ENCODE measurements around the gene RFC4. TPM values are rescaled to one million over a fixed set of nuclear protein-coding genes. Genes with fewer than 3 reads are reported as not detected.
A peak's percentile ranks its signal among the peaks of the same experiment; 100 is the strongest.
"Not testable (repeated sequence)": the region's sequence is repeated elsewhere in the genome, so short reads cannot be mapped to it uniquely, and the experiment has no call there.

Gene RFC4
- total RNA-seq, 1 experiment from 2014 or later: 74.0 TPM

- in situ Hi-C loops (cut with HindIII; ENCODE audit: low pct_unique_long_range_greater_than_20kb, low sequenced_read_pairs): no loop called here
- peak; percentile 10 for DNase-seq (ENCODE audit: low read depth)
Observed at GRCh38 chr3:186826410-186826975, 20.2 kb upstream of the RFC4 start.

DNA sequence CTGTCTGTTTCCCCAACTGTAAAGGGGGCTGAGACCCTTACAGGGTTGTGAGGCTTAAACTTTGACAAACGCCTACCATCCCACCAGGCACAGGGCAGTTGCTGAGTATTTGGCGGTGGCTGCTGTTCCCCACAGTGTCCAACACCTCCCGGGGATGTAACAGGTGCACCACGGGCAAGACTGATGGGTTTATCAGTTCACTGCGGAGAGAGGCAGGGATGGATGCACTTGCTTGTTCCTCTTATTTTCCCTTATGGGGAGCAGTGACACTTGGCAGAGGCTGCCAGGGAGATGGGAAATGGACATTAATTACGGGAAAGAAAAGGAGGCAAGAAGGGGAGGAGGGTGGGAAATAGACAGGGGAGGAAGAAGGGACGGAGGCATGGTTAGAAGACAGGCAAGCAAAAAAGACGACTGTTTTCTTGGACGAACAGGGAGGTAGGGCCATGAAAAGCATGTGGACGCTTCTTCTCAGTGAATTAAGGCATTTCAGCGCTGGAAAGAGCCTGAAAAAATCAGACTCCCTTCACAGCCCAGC is 19.7 kb upstream of the RFC4 start:
- in situ Hi-C loops (cut with HindIII; ENCODE audit: low pct_unique_long_range_greater_than_20kb, low sequenced_read_pairs): no loop called here
- no peak for DNase-seq (ENCODE audit: low read depth)

DNA sequence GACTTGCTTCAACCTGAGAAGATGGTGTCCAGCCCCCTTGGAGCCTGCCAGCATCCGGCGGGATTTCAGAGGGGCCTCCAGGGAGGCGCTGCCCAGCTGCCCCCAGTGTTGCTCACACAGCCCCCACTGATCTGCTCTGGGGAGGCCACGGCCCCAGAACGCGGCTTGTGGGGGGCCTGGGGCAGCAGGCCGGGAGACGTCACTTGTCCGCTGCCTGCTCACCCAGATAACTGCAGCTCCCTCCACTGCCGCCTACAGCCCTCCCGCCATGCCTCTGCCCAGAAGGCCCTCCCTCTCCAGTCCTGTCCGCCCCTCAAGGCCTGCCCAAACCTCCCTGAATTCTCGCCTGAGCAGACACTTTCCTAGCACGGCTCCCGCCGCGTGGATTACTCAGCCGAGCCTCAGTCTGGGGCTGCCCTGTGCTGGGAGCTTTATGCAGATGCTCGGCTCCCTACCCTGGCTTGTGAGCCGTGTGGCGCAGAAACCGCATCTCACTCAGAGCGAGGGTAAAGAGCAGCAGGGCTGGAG is 19.1 kb upstream of the RFC4 start:
- DNase-seq (ENCODE audit: low read depth): no peak
- in situ Hi-C loops (cut with HindIII; ENCODE audit: low pct_unique_long_range_greater_than_20kb, low sequenced_read_pairs): no loop called here

DNA sequence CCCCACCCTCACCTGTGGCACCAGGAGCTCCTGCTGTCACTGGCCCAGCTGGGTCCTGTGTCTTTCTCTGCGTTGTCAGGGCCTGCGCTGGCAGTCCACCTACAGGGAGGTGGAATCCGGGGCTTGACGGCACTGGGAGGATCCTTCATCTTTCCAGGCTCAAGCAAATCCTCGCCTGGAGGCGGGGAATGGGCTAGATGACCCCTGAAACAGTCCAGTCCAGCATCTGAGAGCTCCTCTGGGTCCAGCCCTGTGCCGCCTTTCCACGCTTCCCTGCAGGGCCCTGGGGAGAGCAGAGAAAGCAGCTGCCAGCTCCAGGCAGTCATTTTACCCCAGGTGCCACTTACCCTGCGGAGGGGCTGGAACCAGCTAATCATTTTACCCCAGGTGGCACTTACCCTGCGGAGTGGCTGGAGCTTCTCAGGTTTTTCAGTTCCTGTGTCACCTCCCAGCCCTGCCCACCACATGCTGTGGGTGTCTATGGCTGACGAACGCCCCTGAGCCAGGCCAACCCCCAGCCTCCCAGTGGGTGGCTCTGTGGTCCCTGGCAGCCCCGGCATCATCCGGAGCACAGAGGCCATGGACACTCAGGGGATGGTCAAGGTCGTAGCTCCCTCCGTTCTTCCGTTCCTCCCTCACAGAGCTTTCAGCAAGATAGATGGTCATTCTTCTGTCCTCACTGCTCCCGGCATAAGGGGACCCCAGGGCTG is 18.3 kb upstream of the RFC4 start:
- in situ Hi-C loops (cut with HindIII; ENCODE audit: low pct_unique_long_range_greater_than_20kb, low sequenced_read_pairs): no loop called here
- DNase-seq (ENCODE audit: low read depth): no peak

- DNase-seq (ENCODE audit: low read depth): peak; percentile 42
- in situ Hi-C loops (cut with HindIII; ENCODE audit: low pct_unique_long_range_greater_than_20kb, low sequenced_read_pairs): no loop called here
Observed at GRCh38 chr3:186823386-186823785, 17.1 kb upstream of the RFC4 start.

DNA sequence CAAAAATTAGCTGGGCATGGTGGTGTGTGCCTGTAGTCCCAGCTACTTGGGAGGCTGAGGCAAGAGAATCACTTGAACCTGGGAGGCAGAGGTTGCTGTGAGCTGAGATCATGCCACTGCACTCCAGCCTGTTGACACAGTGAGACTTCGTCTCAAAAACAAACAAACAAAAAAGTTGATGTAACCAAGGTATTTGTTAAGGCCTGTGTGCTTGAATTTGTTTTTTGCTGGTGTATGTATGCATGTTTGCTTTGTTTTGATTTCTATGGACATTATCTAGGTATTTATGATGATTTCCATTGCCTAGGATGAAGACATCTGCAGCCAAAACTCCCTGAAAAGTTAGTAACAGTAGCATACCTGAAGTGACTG is 16.1 kb upstream of the RFC4 start:
- DNase-seq (ENCODE audit: low read depth); in situ Hi-C loops (cut with HindIII; ENCODE audit: low pct_unique_long_range_greater_than_20kb, low sequenced_read_pairs): not testable (repeated sequence)

DNA sequence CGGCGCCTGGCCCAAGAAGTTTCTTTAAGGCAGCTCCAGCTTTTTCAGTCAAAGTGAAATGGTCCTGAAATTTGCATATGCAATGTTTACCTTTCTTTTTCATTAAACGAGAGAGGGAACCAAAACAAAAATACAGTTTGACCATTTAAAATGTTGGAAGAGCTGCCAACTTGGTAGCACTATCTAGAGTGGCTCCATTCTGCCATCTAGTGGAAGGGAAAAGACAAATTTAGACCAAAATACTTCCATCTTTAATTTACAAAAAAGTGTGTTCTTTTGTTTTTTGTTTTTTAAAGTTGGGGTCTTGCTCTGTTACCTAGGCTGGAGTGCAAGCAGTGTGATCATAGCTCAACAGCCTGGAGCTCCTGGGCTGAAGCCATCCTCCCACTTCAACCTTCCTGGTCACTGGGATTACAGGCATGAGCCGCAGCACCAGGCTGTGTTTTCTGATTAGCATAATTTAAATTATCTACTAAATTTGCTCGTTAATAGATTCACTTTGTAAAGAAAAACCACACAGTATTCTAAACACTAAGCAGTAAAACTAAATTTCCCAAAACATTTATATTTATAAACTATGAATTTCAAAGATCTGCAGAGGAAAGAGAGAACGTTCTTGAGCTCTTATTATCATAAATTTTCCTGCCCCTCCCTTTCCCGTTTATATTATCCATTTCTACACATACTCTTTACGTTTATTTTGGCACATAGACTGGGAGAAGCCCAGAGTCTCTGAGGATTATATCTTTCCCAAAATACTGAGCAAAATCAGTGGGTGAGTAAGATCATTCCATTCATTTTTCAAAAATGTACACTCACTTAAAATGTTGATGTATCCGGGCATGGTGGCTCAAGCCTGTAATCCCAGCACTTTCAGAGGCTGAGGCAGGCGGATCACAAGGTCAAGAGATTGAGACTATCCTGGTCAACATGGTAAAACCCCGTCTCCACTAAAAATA is 15.4 kb upstream of the RFC4 start:
- DNase-seq (ENCODE audit: low read depth): peak; percentile 28
- in situ Hi-C loops (cut with HindIII; ENCODE audit: low pct_unique_long_range_greater_than_20kb, low sequenced_read_pairs): no loop called here

DNA sequence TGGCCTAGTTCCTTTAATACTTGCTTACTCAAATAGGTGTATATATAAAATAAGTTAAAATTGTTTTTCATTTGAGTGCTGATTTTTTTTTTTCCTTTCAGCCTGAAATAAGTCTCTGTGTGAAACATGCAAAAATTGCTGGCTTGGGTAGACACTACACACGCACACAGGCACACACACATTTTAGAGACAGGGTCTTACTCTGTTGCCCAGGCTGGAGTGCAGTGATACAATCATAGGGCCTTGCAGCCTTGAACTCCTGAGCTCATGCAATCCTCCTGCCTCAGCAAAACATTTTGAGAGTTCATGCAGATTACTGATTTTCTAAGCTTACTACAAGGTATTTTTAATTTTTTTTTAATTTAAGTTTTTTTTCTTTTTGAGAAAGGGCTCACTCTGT is 12.7 kb upstream of the RFC4 start:
- in situ Hi-C loops (cut with HindIII; ENCODE audit: low pct_unique_long_range_greater_than_20kb, low sequenced_read_pairs): no loop called here
- DNase-seq (ENCODE audit: low read depth): no peak

DNA sequence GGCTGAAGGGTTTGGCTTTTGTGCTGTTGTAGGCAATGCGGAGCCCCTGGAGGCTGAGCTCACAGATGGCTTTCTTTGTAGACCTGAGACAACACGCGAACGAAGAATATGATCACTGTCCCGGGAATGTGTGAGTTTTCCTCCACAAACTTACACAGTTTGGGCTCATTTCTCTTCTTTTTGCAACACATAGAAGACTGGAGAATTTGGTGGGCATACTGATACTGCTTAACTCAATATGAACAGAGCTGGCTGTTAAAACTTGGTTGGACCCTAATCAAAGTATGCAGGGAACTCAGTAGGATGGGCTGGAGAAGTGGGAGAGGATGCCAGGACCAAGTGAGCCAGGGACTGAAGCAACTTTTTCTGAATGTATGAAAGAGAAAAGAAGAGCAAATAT is 12.2 kb upstream of the RFC4 start:
- no peak for DNase-seq (ENCODE audit: low read depth)
- in situ Hi-C loops (cut with HindIII; ENCODE audit: low pct_unique_long_range_greater_than_20kb, low sequenced_read_pairs): no loop called here

DNA sequence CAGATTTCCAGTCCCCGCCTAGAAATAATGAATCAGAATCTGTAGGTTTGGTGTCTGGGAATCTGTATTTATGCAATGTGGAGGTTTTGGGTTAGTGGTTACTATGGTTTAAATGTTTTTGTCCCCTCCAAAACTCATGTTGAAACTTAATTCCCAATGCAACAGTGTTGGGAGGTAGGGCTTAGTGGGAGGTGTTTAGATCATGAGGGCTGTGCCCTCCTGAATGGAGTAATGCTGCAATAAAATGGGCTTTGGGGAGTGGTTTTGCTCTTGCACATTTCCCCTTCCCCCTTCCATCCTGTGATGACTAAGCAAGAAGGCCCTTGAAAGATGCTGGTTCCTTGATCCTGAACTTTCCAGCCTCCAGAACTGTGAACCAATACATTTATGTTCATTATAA is 9.2 kb upstream of the RFC4 start:
- in situ Hi-C loops (cut with HindIII; ENCODE audit: low pct_unique_long_range_greater_than_20kb, low sequenced_read_pairs): no loop called here
- DNase-seq (ENCODE audit: low read depth): peak; percentile 41

DNA sequence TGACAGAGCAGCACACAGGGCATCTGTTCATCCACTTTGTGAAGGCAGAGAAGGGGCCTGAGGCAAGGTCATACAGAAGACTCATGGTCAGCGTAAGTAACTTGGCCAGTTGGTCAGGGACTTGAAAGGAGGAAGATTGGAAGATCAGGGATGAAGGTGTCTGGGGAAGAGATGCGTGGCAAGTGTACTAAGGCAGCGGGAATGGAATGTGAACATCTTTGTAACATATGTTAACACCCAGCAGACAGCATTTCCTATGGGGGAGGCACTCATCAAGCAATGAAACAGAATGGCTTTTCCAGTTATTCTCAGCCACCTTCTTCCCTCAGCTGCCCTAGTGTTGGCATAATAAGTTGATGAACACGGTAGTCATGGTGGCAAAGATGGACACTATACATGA is 7.8 kb upstream of the RFC4 start:
- no peak for DNase-seq (ENCODE audit: low read depth)
- in situ Hi-C loops (cut with HindIII; ENCODE audit: low pct_unique_long_range_greater_than_20kb, low sequenced_read_pairs): no loop called here

- in situ Hi-C loops (cut with HindIII; ENCODE audit: low pct_unique_long_range_greater_than_20kb, low sequenced_read_pairs); DNase-seq (ENCODE audit: low read depth): not testable (repeated sequence)
Observed at GRCh38 chr3:186811313-186811712, 5.0 kb upstream of the RFC4 start.

GRCh38 chr3:186810336-186810996 is 4.2 kb upstream of the RFC4 start:
- in situ Hi-C loops (cut with HindIII; ENCODE audit: low pct_unique_long_range_greater_than_20kb, low sequenced_read_pairs): no loop called here
- DNase-seq (ENCODE audit: low read depth): no peak

DNA sequence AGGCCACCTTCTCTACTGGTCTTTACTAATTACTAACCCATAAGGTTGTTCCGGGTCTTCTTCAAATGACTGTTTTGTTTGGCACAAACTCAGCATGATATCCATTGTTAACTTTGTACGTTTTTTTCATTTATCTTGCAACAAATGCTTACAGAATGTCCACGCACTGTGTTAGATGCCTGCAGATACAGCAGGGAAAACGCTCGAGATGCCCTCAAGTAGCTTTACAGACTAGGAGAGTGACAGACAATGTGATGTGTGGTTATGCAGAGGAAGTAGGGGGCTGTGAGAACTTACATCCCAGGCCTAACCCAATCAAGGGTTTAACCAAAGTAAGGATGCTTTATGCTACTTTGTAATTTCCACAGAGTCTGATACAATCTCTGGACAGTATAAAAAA is 949 bp upstream of the RFC4 start:
- in situ Hi-C loops (cut with HindIII; ENCODE audit: low pct_unique_long_range_greater_than_20kb, low sequenced_read_pairs): no loop called here
- no peak for DNase-seq (ENCODE audit: low read depth)

DNA sequence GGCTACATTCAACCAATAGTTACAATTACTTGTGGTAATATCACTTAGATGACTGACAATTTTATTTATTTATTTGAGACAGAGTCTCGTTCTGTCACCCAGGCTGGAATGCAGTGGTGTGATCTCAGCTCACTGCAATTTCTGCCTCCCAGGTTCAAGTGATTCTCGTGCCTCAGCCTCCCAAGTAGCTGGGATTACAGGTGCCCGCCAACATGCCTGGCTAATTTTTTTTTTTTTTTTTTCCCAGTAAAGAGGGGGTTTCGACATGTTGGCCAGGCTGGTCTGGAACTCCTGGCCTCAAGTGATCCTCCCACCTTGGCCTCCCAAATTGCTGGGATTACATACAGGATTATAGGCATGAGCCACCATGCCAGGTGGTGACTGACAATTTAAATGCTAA is 2.8 kb downstream of the RFC4 start:
- DNase-seq (ENCODE audit: low read depth); in situ Hi-C loops (cut with HindIII; ENCODE audit: low pct_unique_long_range_greater_than_20kb, low sequenced_read_pairs): not testable (repeated sequence)

- in situ Hi-C loops (cut with HindIII; ENCODE audit: low pct_unique_long_range_greater_than_20kb, low sequenced_read_pairs): no loop called here
- DNase-seq (ENCODE audit: low read depth): no peak
Observed at GRCh38 chr3:186802701-186803100, 3.6 kb downstream of the RFC4 start.

DNA sequence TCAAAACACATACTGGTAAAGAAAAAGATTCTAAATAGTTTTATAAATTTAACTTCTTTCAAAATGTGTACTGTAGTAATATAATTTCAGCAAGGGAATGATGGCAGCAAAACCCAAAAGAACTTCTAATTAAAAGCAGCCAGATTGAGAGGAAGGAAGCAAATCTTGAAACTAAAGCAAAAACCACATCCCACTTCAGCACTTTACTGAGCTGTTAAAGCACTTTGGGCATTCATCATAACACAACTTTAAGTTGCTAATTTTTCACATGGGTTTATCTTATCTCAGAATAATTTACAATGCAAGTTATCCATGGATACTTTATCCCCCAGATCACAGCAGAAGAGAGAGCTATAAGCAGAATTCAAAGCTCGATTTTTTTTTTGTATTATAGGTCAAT is 6.0 kb downstream of the RFC4 start:
- no peak for DNase-seq (ENCODE audit: low read depth)
- in situ Hi-C loops (cut with HindIII; ENCODE audit: low pct_unique_long_range_greater_than_20kb, low sequenced_read_pairs): no loop called here

GRCh38 chr3:186798239-186798874 is 7.9 kb downstream of the RFC4 start:
- DNase-seq (ENCODE audit: low read depth): no peak
- in situ Hi-C loops (cut with HindIII; ENCODE audit: low pct_unique_long_range_greater_than_20kb, low sequenced_read_pairs): no loop called here
